Spinal cord (tissue), 10 donors: ENCODE data around the gene NOTCH4. TPM values are rescaled to one million over a fixed set of nuclear protein-coding genes. Genes with fewer than 3 reads are reported as not detected.
A peak's percentile ranks its signal among the peaks of the same experiment; 100 is the strongest.

Experiments
- DNase-seq, 6 donors: peaks; one replicate each; pipeline versions ENCODE4 v3.0.0 to v3.0.0-alpha.2; 2013 to 2015; ENCODE audit warnings: low spot score in 6 of 6, low read depth in 4 of 6
- H3K27ac ChIP-seq: one replicate; pipeline ENCODE4 v1.5.1; 2013; ENCODE audit warnings: low read depth, low read length, control low read depth
- H3K27me3 ChIP-seq: one replicate; pipeline ENCODE4 v1.6.1; 2013; ENCODE audit warnings: low read length; ENCODE audit not compliant: control insufficient read depth, insufficient read depth
- H3K36me3 ChIP-seq: one replicate; pipeline ENCODE4 v1.6.1; 2013; ENCODE audit warnings: low read length; ENCODE audit not compliant: control insufficient read depth, insufficient read depth
- H3K4me1 ChIP-seq: one replicate; pipeline ENCODE4 v1.6.1; 2013; ENCODE audit warnings: low read length; ENCODE audit not compliant: control insufficient read depth, insufficient read depth
- H3K4me3 ChIP-seq: one replicate; pipeline ENCODE4 v1.5.1; 2013; ENCODE audit warnings: low read depth, low read length, control low read depth
- H3K9me3 ChIP-seq: one replicate; pipeline ENCODE4 v1.6.1; 2013; ENCODE audit warnings: low read length; ENCODE audit not compliant: control insufficient read depth, insufficient read depth
- WGBS: methylation state at CpG from one replicate; pipeline ENCODE4 v1.1.5; 2013; ENCODE audit warnings: missing lambda C conversion rate; ENCODE audit not compliant: insufficient coverage; 5-methylcytosine and 5-hydroxymethylcytosine counted together
- polyA plus RNA-seq, 2 donors: library from polyadenylated mRNA; unstranded; fragments of 120-200 nt; gene quantifications; one replicate each; pipeline ENCODE4 v1.2.1, GENCODE V29; 2013; ENCODE audit not compliant: insufficient read length in 2 of 2
- total RNA-seq, 2 donors: library from RNA; depleted of rRNA in 1 of 2; stranded (reverse); fragments of 120-200 nt in 1 of 2; fragments of >200 nt in 1 of 2; gene quantifications; one replicate each; pipeline versions ENCODE4 v1.2.3 to v1.2.4, GENCODE V29; 2013 to 2014
- donor health status: healthy.

The NOTCH4 gene
- total and polyA plus RNA-seq, 4 donors: 8.5 to 31.2 (median 18.1) TPM

- peak overlapping the region; percentile 50 for H3K27ac ChIP-seq
- no peak overlapping the region for H3K4me3 ChIP-seq
- WGBS: 96% methylated on average over 6 of the region's 11 CpGs
- H3K36me3 ChIP-seq: peaks cover 62% of the 10 kb centered on the region
- no peaks in the 10 kb centered on the region for H3K9me3 ChIP-seq
- no peaks in the 10 kb centered on the region for H3K27me3 ChIP-seq
- DNase-seq: no peak
- peaks cover 21% of the 10 kb centered on the region for H3K4me1 ChIP-seq
Measured at GRCh38 chr6:32170294-32170693, 53.6 kb downstream of the NOTCH4 start.

- no peak for DNase-seq
- Histone ChIP-seq H3K27me3 (no peaks in the 10 kb centered on the region), H3K4me1 (peaks cover 21% of the 10 kb centered on the region), H3K9me3 (no peaks in the 10 kb centered on the region), H3K27ac (peak overlapping the region; percentile 50), H3K36me3 (peaks cover 70% of the 10 kb centered on the region), H3K4me3 (no peak overlapping the region)
- 95% methylated on average over 11 of the region's 11 CpGs for WGBS
Measured at GRCh38 chr6:32168807-32169591, 54.9 kb downstream of the NOTCH4 start.

- Histone ChIP-seq H3K9me3 (no peaks in the 10 kb centered on the region), H3K36me3 (peaks cover 76% of the 10 kb centered on the region), H3K27ac (peak overlapping the region; percentile 47), H3K4me1 (peaks cover 21% of the 10 kb centered on the region), H3K4me3 (no peak overlapping the region), H3K27me3 (no peaks in the 10 kb centered on the region)
- 89% methylated on average over 1 of the region's 2 CpGs for WGBS
- DNase-seq: no peak
Measured at GRCh38 chr6:32168350-32168749, 55.5 kb downstream of the NOTCH4 start.

DNA sequence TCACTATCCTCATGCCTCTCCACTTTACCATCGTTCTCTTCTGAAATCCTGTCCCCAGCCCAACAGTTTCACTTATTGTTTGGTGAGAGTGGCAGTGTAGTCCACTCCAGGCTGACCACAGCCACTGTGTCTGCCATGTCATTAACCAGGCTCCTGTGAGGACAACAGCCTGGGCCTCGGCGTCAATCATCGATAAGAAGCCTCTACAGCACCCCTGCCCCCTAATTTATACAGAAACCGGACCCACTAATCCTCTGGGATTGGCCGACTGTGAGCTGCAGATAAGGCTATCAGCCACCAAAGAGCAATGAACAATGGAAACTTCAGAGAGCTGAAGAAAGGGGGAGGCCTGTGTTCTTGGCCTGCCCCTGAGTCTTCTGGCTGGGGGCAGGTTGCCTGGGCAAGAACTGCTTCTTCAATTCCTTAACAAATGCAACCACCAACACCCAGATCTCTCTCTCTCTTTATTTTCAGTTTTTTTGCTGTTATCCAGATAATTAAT is 56.1 kb downstream of the NOTCH4 start:
- no peak for DNase-seq
- H3K27me3 ChIP-seq: no peaks in the 10 kb centered on the region
- H3K4me3 ChIP-seq: no peak overlapping the region
- H3K36me3 ChIP-seq: peaks cover 82% of the 10 kb centered on the region
- peak overlapping the region; percentile 6 for H3K27ac ChIP-seq
- 73% methylated on average over 3 of the region's 6 CpGs for WGBS
- H3K9me3 ChIP-seq: no peaks in the 10 kb centered on the region
- peaks cover 26% of the 10 kb centered on the region for H3K4me1 ChIP-seq

GRCh38 chr6:32167154-32167760 is 56.6 kb downstream of the NOTCH4 start:
- 80% methylated on average over 32 of the region's 32 CpGs for WGBS
- Histone ChIP-seq H3K27ac (peak overlapping the region; percentile 6), H3K4me3 (peak overlapping the region; percentile 62), H3K27me3 (no peaks in the 10 kb centered on the region), H3K4me1 (peaks cover 32% of the 10 kb centered on the region), H3K9me3 (no peaks in the 10 kb centered on the region), H3K36me3 (peaks cover 87% of the 10 kb centered on the region)
- no peak for DNase-seq

DNA sequence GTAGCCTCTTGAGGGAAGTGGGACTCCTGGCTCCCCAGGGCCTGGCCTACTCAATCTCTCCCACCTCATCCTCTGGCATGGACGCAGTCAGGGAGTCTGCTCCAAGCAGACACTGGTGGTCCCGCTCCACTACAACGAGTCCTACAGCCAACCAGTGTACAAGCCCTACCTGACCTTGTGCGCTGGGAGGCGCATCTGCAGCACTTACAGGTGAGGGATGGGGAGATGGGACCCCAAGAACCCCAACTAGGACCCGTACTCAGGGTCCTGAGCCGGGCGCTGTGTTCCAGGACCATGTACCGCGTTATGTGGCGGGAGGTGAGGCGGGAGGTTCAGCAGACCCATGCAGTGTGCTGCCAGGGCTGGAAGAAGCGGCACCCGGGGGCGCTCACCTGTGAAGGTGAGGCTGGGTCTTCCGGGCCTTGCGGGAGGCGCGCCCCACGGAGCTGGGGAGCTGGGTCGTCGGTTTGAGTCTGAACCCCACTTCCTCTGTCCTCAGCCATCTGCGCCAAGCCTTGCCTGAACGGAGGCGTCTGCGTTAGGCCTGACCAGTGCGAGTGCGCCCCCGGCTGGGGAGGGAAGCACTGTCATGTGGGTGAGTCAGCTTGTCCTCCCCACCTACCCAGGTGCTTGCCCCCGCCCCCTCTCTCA is 57.3 kb downstream of the NOTCH4 start:
- DNase-seq: no peak

DNA sequence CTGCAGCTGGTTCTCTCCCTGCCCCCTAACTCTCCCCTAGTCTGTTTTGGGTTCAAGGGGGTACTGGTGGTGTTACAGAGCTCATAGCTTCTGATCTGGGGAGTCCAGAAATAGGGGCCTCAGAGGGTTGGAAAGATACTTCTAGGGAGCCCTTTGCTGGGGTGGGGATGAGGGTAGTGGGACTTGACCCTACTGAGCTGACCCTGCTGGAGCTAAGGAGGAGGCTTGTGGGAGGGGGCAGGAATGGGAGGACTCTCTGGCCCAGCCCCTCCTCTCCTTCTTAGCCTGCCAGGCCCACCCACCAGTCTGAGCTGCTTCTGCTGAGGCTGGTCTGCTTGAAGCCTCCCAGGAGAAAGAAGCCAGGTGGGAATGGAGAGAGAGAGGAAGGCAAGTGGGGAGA is 59.6 kb downstream of the NOTCH4 start, which contains the start of gene EGFL8:
Gene EGFL8, plus strand, starts transcription at position 301 of the 400 bp plus-strand sequence. CDS start 1,571 bp downstream, outside the sequence.
- H3K4me1 ChIP-seq: peaks cover 25% of the 10 kb centered on the region
- peak within 1 kb of the TSS; percentile 68 for H3K27ac ChIP-seq
- H3K9me3 ChIP-seq: no peaks in the 10 kb centered on the region
- H3K36me3 ChIP-seq: peaks cover 76% of the 10 kb centered on the region
- H3K27me3 ChIP-seq: no peaks in the 10 kb centered on the region
- DNase-seq: no peak
- H3K4me3 ChIP-seq: peak within 1 kb of the TSS; percentile 62

More for the DNA sequence above, 57.3 kb downstream of the NOTCH4 start:
- WGBS: 86% methylated on average over 16 of the region's 30 CpGs
- no peaks in the 10 kb centered on the region for H3K27me3 ChIP-seq
- peaks cover 91% of the 10 kb centered on the region for H3K36me3 ChIP-seq
- H3K4me3 ChIP-seq: peak overlapping the region; percentile 62
- peak overlapping the region; percentile 57 for H3K27ac ChIP-seq
- H3K4me1 ChIP-seq: peaks cover 33% of the 10 kb centered on the region
- H3K9me3 ChIP-seq: no peaks in the 10 kb centered on the region

- H3K27me3 ChIP-seq: no peaks in the 10 kb centered on the region
- H3K36me3 ChIP-seq: peaks cover 74% of the 10 kb centered on the region
- H3K9me3 ChIP-seq: no peaks in the 10 kb centered on the region
- WGBS: 71% methylated on average over 6 of the region's 7 CpGs
- H3K4me1 ChIP-seq: peaks cover 21% of the 10 kb centered on the region
- peak in 1 of 6 donors; percentile 58 for DNase-seq
- peak overlapping the region; percentile 68 for H3K27ac ChIP-seq
- peak overlapping the region; percentile 62 for H3K4me3 ChIP-seq
Measured at GRCh38 chr6:32163559-32164258, 60.2 kb downstream of the NOTCH4 start.

- H3K36me3 ChIP-seq: peaks cover 53% of the 10 kb centered on the region
- DNase-seq: no peak
- H3K9me3 ChIP-seq: no peaks in the 10 kb centered on the region
- no peaks in the 10 kb centered on the region for H3K27me3 ChIP-seq
- H3K4me1 ChIP-seq: peaks cover 30% of the 10 kb centered on the region
- H3K27ac ChIP-seq: no peak overlapping the region
- no peak overlapping the region for H3K4me3 ChIP-seq
Measured at GRCh38 chr6:32158052-32158451, 65.8 kb downstream of the NOTCH4 start.
